ENCODE measurements around the gene CKM. TPM values are rescaled to one million over a fixed set of nuclear protein-coding genes. Genes with fewer than 3 reads are reported as not detected.
A peak's percentile ranks its signal among the peaks of the same experiment; 100 is the strongest.

Gene CKM
- total RNA-seq, 1 experiment from 2014 or later, result not detected

DNA sequence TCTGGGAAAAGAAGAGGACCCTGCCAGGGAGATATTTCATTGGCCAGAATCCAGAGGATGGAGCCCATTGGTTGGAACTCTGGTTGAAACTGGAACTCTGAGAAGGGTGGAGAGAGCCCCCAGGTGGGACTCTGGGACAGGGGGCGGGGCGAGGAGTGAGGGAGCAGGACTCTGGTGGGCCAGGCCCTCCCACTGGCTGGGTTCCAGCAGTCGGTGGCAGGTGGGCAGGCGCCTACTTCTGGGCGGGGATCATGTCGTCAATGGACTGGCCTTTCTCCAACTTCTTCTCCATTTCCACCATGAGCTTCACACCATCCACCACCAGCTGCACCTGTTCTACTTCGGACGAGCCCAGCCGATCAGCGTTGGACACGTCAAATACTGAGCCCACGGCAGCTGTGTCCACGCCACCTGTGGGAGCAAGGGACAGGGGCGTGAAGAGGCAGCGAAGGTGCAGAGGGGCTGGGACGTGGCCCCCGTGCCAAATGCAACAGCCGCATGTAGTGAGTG is 16.1 kb downstream of the CKM start:
- no peak for DNase-seq
- H3K9me3 ChIP-seq, result no peaks in the 10 kb centered on the region; the same call in 1 of the 2 replicates
- no peaks in the 10 kb centered on the region for H3K27me3 ChIP-seq
- H3K4me3 ChIP-seq, result no peak overlapping the region
- no peaks in the 10 kb centered on the region for H3K36me3 ChIP-seq

DNA sequence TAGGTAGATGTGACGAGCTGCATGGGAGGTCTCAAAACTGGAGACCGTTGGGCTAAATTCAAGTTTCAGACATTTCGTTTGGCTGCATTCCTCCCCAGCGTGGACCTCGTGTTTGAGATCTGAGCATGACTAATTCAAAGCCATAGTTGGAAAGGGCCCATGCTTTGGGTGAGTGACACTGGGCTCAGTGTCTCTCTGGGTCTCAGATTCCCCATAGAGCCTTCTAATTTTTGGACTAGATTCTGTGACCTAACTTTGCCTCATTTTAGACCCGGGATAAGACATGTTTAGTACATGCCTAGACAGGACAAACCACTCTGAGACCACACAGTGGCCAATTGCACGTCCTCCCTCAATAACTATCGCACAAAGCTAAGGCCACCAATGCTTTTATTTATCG is 16.6 kb downstream of the CKM start:
- Histone ChIP-seq H3K36me3 (no peaks in the 10 kb centered on the region), H3K9me3 (no peaks in the 10 kb centered on the region; the same call in 1 of the 2 replicates), H3K27me3 (no peaks in the 10 kb centered on the region), H3K4me3 (no peak overlapping the region)
- DNase-seq, result no peak

DNA sequence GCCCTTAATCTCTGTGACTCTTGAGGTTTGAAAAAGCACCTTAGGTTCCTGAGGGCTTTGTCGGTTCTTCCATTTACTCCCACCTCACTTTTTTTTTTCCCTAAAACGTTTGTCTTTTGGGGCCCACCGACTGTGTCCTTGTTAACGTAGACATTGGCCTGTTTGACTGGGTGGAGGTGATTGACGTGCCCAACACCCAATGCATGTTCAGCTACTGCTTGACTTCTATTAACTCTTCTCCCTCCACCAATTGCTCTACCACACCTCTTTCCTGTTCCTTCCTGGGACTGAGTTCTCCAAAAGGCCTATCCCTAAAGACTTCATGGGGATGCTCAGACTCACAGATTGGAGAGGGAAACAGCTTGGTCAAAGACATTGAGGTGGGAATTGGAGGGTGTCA is 17.3 kb downstream of the CKM start:
- Histone ChIP-seq H3K36me3 (peaks cover 6% of the 10 kb centered on the region; the same call in 1 of the 2 replicates), H3K27me3 (no peaks in the 10 kb centered on the region), H3K9me3 (no peaks in the 10 kb centered on the region; the same call in 1 of the 2 replicates), H3K4me3 (no peak overlapping the region)
- DNase-seq, result no peak

DNA sequence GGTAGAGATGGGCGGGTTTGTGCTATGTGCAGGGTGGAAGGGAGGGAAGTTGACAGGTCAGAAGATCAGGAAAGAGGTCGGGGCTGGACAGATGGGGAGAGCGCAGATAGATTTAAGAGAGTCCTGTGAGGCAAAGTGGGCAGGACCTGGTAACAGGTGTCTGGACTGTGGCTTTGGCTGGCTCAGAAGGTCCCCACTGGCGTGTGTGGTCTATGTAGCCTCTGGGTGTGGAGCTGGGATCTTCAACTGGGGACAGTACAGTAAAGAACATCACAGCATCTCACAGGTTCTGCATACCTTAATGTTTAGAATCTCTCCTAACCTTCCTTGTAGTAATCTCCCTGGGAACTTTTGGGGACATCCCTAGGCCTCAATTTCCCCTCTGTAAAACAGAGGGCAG is 17.7 kb downstream of the CKM start:
- H3K27me3 ChIP-seq, result no peaks in the 10 kb centered on the region
- DNase-seq, result no peak
- H3K4me3 ChIP-seq, result no peak overlapping the region
- H3K36me3 ChIP-seq, result peaks cover 7% of the 10 kb centered on the region; the same call in 1 of the 2 replicates
- H3K9me3 ChIP-seq, result no peaks in the 10 kb centered on the region; the same call in 1 of the 2 replicates

DNA sequence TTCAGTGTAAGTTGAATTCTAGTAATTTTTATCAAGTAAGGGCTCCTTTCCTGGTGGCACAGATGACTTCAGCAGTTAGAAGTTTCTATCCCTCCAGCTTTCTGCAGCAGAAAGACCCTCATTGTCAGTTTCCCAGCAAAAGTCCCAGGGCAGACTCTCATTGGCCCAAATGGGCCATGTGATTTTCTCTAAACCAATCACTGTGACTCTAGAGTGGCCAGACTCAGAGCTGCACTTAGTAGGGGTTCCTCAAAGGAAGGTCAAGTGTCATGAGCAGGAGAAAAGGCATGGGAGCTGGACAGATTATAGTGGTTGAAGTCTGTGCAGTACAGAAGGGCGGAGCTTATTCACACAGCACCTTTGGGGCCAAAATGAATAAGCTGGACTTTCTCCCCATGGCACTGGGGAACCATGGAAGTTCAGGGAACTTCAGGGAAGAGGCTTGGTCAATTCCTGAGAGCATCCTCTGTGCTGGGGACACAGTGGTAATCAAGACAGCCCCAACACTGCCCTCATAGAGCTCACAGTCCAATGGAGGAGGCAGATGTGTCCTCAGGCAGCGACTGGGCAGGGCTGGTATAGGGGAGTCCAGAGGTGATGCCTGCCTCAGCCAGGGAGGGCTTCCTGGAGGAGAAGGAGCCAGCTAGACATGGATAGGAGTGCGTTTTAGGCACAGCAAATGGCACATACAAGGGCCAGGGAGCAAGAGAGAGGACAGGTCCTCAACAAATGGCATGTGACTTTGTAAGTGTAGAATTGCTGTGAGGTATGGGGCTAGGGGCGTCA is 18.3 kb downstream of the CKM start:
- H3K9me3 ChIP-seq, result no peaks in the 10 kb centered on the region; the same call in 1 of the 2 replicates
- DNase-seq, result no peak

DNA sequence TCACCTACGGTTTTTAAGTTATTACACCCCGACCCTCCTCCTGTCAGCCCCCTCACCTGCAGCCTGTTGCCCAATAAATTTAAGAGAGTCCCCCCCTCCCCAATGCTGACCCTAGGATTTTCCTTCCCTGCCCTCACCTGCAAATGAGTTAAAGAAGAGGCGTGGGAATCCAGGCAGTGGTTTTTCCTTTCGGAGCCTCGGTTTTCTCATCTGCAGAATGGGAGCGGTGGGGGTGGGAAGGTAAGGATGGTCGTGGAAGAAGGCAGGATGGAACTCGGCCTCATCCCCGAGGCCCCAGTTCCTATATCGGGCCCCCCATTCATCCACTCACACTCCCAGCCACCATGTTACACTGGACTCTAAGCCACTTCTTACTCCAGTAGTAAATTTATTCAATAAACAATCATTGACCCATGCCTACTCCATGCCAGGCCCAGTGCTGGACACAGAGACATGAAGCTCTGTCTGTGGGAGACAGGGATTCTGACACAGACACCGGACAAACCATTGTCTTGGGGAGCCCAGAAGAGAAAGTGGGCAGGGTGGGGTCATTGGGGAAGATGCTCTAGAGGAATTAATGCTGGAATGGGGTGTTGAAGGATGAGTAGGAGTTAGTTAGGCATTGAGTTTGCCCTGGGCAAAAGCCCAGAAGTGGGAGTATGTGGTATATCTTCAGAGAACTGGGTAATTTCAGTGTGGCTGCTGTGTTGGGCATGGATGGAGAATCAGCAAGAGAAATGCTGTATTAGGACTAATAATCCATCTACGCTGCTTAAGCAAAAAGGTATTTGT is 19.2 kb downstream of the CKM start:
- Histone ChIP-seq H3K36me3 (peaks cover 14% of the 10 kb centered on the region), H3K27me3 (no peaks in the 10 kb centered on the region), H3K4me3 (no peak overlapping the region), H3K9me3 (no peaks in the 10 kb centered on the region; the same call in 1 of the 2 replicates)
- no peak for DNase-seq

More for the DNA sequence above, 18.3 kb downstream of the CKM start:
- no peaks in the 10 kb centered on the region for H3K27me3 ChIP-seq
- peaks cover 14% of the 10 kb centered on the region for H3K36me3 ChIP-seq
- no peak overlapping the region for H3K4me3 ChIP-seq

DNA sequence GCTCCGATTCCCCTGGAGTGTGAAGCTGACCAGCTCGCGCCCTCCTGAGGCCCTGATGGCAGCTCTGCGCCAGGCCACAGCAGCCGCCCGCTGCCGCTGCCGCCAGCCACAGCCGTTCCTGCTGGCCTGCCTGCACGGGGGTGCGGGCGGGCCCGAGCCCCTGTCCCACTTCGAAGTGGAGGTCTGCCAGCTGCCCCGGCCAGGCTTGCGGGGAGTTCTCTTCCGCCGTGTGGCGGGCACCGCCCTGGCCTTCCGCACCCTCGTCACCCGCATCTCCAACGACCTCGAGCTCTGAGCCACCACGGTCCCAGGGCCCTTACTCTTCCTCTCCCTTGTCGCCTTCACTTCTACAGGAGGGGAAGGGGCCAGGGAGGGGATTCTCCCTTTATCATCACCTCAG is 20.3 kb downstream of the CKM start:
- Histone ChIP-seq H3K4me3 (no peak overlapping the region), H3K27me3 (no peaks in the 10 kb centered on the region), H3K36me3 (peaks cover 14% of the 10 kb centered on the region), H3K9me3 (no peaks in the 10 kb centered on the region; the same call in 1 of the 2 replicates)
- no peak for DNase-seq

DNA sequence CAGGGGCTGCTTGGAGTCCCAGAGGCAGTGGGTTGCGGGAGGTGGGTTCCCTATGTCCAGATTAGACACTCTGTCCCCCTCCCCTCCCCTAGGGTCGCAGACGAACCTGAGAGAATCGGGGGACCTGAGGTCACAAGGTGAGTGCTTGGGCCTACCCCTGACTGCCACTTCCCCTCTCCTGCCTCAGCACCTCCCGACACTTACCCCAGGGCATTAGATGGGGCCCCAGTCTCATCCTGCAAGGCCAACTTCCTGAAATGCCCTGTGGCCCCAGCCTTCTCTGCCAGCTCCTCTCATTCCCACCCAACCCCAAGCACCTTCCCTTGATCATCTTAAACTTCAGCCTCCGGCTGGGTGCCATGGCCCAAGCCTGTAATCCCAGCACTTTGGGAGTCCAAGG is 23.0 kb downstream of the CKM start:
- DNase-seq, result no peak
- no peaks in the 10 kb centered on the region; the same call in 1 of the 2 replicates for H3K9me3 ChIP-seq
- peaks cover 24% of the 10 kb centered on the region for H3K36me3 ChIP-seq
- no peak overlapping the region for H3K4me3 ChIP-seq
- H3K27me3 ChIP-seq, result no peaks in the 10 kb centered on the region

DNA sequence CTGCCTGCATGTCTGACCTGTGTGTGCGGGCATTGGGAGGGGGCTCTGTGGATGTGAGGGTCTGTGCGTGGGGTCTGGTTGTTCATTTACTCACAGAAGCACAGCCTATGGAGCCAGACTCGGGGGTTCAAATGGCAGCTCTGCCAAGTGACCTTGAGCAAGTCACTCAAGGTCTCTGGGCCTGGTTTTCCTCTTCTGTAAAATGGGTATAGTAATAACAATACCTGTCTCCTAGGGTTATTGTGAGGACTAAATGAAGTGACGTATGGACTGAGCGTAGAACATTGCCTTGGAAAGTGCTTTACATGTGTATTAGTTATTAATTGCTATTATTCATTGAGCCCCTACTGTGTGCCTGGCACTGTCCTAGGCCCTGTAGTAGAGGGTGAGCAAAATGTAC is 24.4 kb downstream of the CKM start:
- no peak overlapping the region for H3K4me3 ChIP-seq

DNA sequence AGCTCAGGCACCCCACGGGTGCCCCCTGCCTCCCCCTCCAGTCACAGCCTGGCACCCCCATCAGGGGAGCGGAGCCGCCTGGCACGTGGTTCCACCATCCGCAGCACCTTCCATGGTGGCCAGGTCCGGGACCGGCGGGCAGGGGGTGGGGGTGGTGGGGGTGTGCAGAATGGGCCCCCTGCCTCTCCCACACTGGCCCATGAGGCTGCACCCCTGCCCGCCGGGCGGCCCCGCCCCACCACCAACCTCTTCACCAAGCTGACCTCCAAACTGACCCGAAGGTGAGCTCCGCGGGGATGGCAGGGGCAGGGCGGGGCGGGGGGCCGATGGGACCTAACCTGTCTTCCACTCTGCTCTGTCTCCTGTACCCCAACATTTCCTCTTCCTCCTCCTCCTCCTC is 25.0 kb downstream of the CKM start:
- Histone ChIP-seq H3K4me3 (no peak overlapping the region), H3K27me3 (no peaks in the 10 kb centered on the region), H3K36me3 (peaks cover 27% of the 10 kb centered on the region), H3K9me3 (no peaks in the 10 kb centered on the region)
- no peak for DNase-seq

More for the DNA sequence above, 24.4 kb downstream of the CKM start:
- no peaks in the 10 kb centered on the region for H3K27me3 ChIP-seq
- no peak for DNase-seq
- H3K9me3 ChIP-seq, result no peaks in the 10 kb centered on the region
- peaks cover 25% of the 10 kb centered on the region for H3K36me3 ChIP-seq

DNA sequence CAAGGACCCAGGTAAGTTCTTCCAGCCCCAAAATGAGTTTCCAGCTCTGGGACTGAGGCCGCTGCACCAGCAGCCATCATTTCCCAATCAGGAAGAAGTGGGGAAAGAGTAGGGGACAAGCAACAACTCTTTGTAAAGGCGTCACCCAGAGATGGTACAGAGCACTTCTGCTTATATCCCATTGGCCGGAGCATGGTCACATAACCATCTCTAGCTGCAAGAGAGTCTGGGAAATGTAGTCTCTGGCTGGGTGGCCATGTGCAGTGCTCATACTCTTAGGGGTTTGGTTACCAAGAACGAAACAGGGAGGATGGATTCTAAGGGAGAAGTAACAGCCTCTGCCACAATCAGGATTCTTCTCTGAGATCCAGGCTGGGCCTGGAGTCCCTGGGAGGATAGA is 26.3 kb downstream of the CKM start:
- Histone ChIP-seq H3K4me3 (no peak overlapping the region), H3K27me3 (no peaks in the 10 kb centered on the region), H3K36me3 (peaks cover 29% of the 10 kb centered on the region), H3K9me3 (no peaks in the 10 kb centered on the region)
- no peak for DNase-seq

DNA sequence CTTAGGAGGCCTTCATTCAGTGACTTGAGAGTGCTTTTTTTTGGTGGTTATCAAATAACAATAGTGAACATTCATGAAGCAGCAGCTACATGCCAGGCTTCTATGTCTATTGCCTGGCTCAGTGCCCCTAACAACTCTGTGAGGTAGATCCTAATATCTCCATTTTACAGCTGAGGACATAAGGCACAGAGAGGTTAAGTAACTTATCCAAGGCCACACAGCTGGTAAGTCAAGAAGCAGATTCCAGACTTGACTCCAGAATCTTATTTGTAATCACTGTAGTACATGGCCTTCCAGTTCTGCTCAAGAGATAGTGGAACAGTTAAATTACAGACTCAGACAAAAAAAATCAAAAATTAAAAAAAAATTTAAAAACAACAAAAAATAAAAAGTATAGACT is 26.8 kb downstream of the CKM start:
- Histone ChIP-seq H3K27me3 (no peaks in the 10 kb centered on the region), H3K9me3 (no peaks in the 10 kb centered on the region), H3K4me3 (no peak overlapping the region), H3K36me3 (peaks cover 30% of the 10 kb centered on the region)
- no peak for DNase-seq

DNA sequence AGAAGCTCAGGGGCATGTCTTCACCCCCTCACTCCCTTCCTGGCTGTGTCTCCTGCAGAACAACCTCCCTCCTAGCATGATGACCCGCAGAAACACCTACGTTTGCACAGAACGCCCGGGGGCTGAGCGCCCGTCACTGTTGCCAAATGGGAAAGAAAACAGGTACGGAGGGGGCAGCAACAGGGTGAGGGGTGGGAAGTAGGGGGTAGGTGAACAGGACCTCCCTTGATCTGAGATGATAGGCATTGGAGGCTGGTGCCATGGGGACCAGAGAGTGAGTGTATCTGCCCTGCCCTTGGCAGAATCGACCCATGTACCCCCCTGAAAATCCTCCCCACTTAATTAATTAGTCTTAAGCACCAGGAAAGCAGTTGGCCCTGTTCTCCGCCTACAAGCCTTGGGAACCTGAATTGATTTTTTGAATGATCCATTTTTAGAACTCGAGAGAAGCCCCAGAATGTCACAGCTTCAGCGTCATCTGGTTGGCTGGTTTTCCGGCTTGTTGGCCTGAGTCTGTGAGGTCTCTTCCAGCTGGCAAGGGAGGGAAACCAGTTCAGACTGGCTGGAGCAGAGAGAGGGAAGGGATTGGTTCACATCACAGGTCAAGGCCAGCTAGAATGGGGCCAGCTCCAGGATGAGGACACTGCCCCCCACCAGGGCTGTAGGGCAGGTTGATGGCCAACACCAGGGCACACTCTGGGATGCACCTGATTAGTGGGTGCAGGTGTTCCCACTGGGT is 28.2 kb downstream of the CKM start:
- Histone ChIP-seq H3K9me3 (no peaks in the 10 kb centered on the region), H3K27me3 (no peaks in the 10 kb centered on the region), H3K4me3 (no peak overlapping the region), H3K36me3 (peaks cover 30% of the 10 kb centered on the region)
- peak; percentile 12 for DNase-seq

DNA sequence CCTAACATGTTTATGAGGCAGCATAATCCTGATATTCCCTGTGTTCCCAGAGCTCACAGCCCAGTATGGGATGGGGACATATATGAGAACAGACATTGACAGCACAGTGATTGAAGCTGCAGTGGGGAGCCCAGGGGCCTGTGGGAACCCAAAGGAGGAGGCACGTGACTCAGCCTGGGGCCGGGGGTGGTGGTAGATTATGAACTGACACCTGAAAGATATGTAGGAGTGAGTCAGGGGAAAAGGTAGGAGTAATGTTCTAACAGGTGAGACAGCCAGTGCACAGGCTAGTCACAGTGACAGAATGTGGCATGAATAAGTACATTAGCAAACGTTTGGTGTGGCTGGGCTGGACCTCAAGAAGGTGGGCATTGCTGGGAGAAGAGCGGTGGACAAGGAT is 29.0 kb downstream of the CKM start:
- Histone ChIP-seq H3K9me3 (no peaks in the 10 kb centered on the region), H3K36me3 (peaks cover 30% of the 10 kb centered on the region)
- DNase-seq, result no peak

DNA sequence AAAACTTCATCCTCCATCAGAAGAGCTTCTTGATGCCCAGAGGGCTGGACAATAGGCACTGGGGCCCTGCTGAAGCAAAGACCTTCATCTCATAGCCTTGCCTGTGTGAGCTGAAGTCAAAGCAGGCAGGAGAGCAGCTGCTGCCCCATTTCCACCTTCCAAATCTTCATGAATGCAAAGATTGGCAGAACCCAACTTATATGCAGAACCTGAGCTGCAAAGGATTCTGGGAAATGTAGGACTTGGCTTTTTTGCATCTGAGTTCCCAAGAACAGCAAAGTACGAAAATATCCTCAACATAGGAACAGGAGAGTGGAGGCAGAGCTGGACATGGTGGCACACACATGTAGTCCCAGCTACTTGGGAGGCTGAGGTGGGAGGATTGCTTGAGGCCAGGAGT is 30.8 kb downstream of the CKM start:
- DNase-seq, result no peak
- Histone ChIP-seq H3K36me3 (peaks cover 38% of the 10 kb centered on the region), H3K27me3 (no peaks in the 10 kb centered on the region), H3K4me3 (no peak overlapping the region), H3K9me3 (no peaks in the 10 kb centered on the region)

More for the DNA sequence above, 29.0 kb downstream of the CKM start:
- no peaks in the 10 kb centered on the region for H3K27me3 ChIP-seq
- H3K4me3 ChIP-seq, result no peak overlapping the region

DNA sequence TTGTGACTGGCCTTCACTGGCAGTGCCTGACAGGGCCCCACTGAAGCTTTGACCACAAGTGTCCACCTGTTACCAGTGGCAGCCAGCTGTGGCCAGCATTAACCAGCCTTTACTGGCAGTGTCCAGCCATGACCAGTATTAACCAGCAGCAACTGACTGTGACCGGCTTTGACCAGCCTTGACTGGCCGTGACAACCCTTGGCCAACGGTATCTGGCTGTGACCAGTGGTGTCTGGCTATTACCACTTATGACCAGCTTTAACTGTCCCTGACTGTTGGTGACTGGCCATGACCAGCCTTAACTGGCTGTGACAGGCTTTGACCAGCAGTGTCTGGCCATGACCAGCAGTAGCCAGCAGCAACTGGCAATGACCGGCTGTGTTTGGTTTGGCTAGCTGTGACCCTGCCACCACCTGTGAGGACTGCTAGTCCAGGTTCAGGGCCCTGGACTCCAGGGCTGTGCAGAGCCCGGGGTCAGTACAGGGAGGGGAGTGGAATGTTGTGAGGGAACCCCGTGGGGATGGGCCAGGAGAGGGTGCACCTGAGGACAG is 32.2 kb downstream of the CKM start:
- Histone ChIP-seq H3K36me3 (peaks cover 40% of the 10 kb centered on the region), H3K4me3 (no peak overlapping the region), H3K9me3 (no peaks in the 10 kb centered on the region), H3K27me3 (no peaks in the 10 kb centered on the region)
- no peak for DNase-seq

All from MG63 (cell line).